T-helper 2 cell treated with Interferon-gamma antibody and Interleukin-4, amounts not matched to agents 5 μg/mL and 100 μg/mL, for 36 hours (primary cell): ENCODE data around the gene UPB1.
"Not testable (repeated sequence)": the region's sequence is repeated elsewhere in the genome, so short reads cannot be mapped to it uniquely, and the experiment has no call there.

Experiments
- DNase-seq: peaks from one replicate; pipeline ENCODE4 v3.0.0; 2021; ENCODE audit warnings: low spot score
- H3K27ac Mint-ChIP-seq: one replicate; pipeline ENCODE4 v1.8.0; 2021; ENCODE audit warnings: mild to moderate bottlenecking, mixed read lengths
- H3K27me3 Mint-ChIP-seq: one replicate; pipeline ENCODE4 v1.8.0; 2021; ENCODE audit warnings: low read depth, mixed read lengths
- H3K36me3 Mint-ChIP-seq: one replicate; pipeline ENCODE4 v1.8.0; 2021; ENCODE audit warnings: low read depth, mixed read lengths
- H3K4me1 Mint-ChIP-seq: one replicate; pipeline ENCODE4 v1.8.0; 2021; ENCODE audit warnings: low read depth, mixed read lengths
- H3K4me3 Mint-ChIP-seq: one replicate; pipeline ENCODE4 v1.8.0; 2022; ENCODE audit warnings: mild to moderate bottlenecking, moderate library complexity, mixed read lengths
- H3K9me3 Mint-ChIP-seq: one replicate; pipeline ENCODE4 v1.8.0; 2021; ENCODE audit warnings: mixed read lengths

Gene UPB1

DNA sequence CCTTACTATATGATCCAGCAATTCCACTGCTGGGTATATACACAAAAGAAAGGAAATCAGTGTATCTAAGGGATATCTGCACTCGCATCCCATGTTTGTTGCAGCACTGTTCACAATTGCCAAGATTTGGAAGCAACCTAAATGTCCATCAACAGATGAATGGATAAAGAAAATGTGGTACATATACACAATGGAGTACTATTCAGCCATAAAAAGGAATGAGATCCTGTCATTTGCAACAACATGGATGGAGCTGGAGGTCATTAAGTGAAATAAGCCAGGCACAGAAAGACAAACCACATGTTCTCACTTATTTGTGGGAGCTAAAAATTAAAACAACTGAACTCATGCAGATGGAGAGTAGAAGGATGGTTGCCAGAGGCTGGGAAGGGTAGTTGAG, 5.7 kb upstream of the UPB1 start:
- DNase-seq, H3K9me3 Mint-ChIP-seq, H3K4me3 Mint-ChIP-seq, H3K36me3 Mint-ChIP-seq, H3K27ac Mint-ChIP-seq: not testable (repeated sequence)
- H3K27me3 Mint-ChIP-seq, result peaks cover 47% of the 10 kb centered on the region
- H3K4me1 Mint-ChIP-seq, result peaks cover 15% of the 10 kb centered on the region

DNA sequence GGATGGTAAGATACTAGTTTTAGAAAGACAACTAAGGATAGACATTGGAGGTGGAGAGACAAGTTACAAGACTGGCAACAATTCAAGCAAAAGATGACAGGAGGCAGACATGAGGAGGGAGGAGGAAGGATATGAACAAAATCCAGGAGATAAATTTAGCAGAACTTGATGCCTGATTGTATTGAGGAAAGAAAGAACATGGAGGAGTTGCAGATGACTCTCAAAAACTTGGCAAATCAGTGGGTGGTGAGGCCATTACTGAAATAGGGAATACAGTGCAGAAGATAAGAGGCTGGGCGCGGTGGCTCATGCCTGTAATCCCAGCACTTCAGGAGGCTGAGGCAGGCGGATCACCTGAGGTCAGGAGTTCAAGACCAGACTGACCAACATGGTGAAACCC, 2.7 kb upstream of the UPB1 start:
- H3K9me3 Mint-ChIP-seq, result no peaks in the 10 kb centered on the region
- DNase-seq, result no peak
- H3K27me3 Mint-ChIP-seq, result peaks cover 65% of the 10 kb centered on the region
- H3K36me3 Mint-ChIP-seq, result no peaks in the 10 kb centered on the region
- H3K27ac Mint-ChIP-seq, result no peak overlapping the region
- peaks cover 2% of the 10 kb centered on the region for H3K4me1 Mint-ChIP-seq
- no peak overlapping the region for H3K4me3 Mint-ChIP-seq

DNA sequence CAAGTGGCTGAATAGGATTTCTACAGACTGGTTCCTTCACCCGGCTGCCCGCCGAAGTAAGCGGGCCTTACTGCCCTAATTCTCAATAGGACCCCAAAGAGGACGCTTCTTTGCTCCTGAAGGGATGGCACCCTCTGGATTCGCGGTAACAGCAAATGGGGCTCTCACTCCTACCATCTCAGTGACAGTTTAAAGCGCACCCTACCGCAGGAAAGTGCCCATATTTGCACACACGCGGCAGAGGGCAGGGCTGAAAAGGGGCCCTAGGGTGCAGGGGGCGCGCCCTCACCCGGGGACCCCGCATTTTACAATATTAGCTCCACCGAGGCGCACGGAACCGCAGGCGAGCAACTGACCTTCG, 985 bp upstream of the UPB1 start:
- no peak overlapping the region for H3K27ac Mint-ChIP-seq
- H3K4me3 Mint-ChIP-seq, result no peak overlapping the region
- no peaks in the 10 kb centered on the region for H3K9me3 Mint-ChIP-seq
- no peaks in the 10 kb centered on the region for H3K36me3 Mint-ChIP-seq
- H3K4me1 Mint-ChIP-seq, result peaks cover 13% of the 10 kb centered on the region
- no peak for DNase-seq
- H3K27me3 Mint-ChIP-seq, result peaks cover 68% of the 10 kb centered on the region

DNA sequence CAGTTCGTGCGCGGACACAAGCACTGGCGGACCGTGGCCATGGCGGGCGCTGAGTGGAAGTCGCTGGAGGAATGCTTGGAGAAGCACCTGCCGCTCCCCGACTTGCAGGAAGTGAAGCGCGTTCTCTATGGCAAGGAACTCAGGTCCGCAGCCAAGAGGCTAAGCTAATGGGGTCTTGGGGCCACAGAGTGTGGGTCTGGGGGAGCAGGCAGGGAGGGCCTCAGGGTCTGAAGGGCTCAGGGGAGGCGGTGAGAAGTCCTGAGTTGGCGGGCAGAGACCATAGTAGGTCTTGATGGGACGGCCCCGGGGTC, 188 bp downstream of the UPB1 start:
- no peak overlapping the region for H3K4me3 Mint-ChIP-seq
- no peaks in the 10 kb centered on the region for H3K36me3 Mint-ChIP-seq
- H3K27ac Mint-ChIP-seq, result no peak overlapping the region
- H3K27me3 Mint-ChIP-seq, result peaks cover 61% of the 10 kb centered on the region
- no peaks in the 10 kb centered on the region for H3K9me3 Mint-ChIP-seq
- DNase-seq, result no peak
- H3K4me1 Mint-ChIP-seq, result peaks cover 13% of the 10 kb centered on the region

DNA sequence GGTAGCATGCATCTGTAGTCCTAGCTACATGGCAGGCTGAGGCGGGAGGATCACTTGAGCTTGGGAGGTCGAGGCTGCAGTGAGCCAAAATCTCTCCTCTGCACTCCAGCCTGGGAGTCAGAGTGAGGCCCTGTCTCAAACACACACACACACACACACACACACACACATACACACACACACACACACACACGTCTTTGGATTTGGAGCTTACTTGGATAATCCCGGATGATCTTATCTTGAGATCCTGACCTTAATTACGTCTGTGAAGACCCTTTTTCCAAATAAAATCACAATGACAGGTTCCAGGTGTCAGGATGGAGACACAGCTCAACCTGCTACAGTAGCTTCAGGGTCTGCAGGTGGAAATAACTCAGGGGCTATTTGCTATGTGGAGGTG, 1.1 kb downstream of the UPB1 start:
- Mint-ChIP-seq H3K4me3 (no peak overlapping the region), H3K27me3 (peaks cover 57% of the 10 kb centered on the region), H3K36me3 (no peaks in the 10 kb centered on the region), H3K4me1 (peaks cover 13% of the 10 kb centered on the region), H3K9me3 (no peaks in the 10 kb centered on the region), H3K27ac (no peak overlapping the region)
- no peak for DNase-seq

DNA sequence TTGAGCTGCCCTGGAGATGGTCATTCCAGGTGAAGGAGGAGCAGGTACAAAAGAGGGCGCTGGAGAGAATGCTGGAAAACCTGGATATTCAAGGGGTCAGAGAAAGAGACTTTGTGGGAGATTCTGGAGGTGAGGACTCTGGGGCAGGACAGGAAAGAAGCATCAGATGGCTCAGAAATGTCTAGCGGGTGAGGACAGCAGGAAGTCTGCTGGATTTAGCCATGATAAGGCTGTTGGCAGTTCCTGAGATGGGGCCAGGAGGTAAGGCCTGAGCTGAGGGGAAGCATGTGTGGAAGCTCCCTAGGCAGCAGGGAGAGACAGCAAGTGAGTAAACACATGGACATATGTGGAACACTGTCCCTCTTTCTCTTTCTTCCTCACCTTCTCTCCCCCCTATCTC, 1.5 kb downstream of the UPB1 start:
- Mint-ChIP-seq H3K27ac (no peak overlapping the region), H3K36me3 (no peaks in the 10 kb centered on the region), H3K27me3 (peaks cover 53% of the 10 kb centered on the region), H3K4me1 (peaks cover 13% of the 10 kb centered on the region), H3K4me3 (no peak overlapping the region), H3K9me3 (no peaks in the 10 kb centered on the region)
- DNase-seq, result no peak

DNA sequence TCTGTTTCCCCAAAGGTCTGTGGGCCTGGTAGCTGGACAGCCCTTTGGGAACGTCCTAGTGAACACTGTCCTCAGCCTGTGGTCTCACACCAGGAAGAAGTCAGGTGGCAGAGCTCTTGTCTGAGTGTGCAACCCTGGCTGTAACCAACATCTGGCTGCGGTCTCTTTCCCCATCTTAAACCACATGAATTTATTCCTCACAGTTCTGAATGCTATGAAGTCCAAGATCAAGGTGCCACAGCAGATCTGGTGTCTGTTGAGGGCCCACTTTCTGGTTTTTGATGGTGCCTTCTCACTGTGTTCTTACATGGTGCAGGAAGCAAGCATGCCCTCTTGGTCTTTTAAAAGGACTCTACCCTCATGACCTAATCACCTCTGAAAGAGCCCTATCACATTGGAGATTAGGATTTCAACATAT, 2.7 kb downstream of the UPB1 start:
- Mint-ChIP-seq H3K27ac (no peak overlapping the region), H3K9me3 (no peaks in the 10 kb centered on the region)

DNA sequence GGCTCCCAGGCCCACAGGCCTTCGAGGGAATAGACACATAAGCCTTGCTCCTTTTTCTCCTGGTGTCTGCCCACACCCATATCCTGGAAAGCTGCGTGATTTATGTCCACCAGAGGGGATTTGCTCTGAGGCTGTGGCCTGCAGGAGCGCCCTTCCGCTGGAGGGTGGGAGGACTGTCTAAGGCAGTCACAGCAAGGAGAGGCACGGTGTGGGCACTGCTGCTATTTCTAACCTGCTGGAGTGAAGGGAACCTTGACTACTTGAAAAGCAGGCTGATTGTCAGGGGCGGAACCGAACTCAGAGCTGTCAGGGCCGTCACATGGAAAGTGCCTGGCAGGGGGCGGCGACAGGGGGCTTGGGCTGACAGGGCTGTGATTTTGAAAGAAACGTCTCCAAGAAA, 3.7 kb downstream of the UPB1 start:
- Mint-ChIP-seq H3K27ac (no peak overlapping the region), H3K36me3 (no peaks in the 10 kb centered on the region), H3K9me3 (no peaks in the 10 kb centered on the region), H3K4me3 (no peak overlapping the region), H3K27me3 (peaks cover 40% of the 10 kb centered on the region), H3K4me1 (peaks cover 19% of the 10 kb centered on the region)
- no peak for DNase-seq

More for the DNA sequence above, 2.7 kb downstream of the UPB1 start:
- Mint-ChIP-seq H3K4me1 (peaks cover 13% of the 10 kb centered on the region), H3K36me3 (no peaks in the 10 kb centered on the region), H3K27me3 (peaks cover 48% of the 10 kb centered on the region), H3K4me3 (no peak overlapping the region)
- DNase-seq, result no peak

DNA sequence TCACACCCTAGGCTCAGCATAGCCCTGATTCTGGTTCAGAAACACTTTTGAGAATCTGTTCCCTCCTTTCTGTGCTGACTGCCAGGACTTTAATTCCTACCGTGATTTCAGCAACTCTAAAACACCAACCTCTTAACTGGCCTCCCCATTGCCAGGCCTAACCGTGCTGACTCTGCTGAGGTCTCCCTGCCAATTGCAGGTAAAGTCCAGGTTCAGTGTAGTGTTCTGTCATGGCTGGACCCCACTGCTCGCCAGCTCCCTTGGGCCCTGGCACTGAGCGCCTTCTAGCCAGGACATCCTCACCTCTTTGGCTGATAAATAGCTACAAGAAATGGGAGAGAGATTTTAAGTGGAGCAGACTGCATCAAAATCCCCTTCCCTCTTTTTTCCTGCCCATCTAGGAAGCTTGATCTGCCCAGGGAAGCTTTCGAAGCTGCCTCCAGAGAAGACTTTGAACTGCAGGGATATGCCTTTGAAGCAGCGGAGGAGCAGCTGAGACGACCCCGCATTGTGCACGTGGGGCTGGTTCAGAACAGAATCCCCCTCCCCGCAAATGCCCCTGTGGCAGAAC, 4.7 kb downstream of the UPB1 start:
- H3K4me1 Mint-ChIP-seq, result peaks cover 19% of the 10 kb centered on the region
- no peaks in the 10 kb centered on the region for H3K9me3 Mint-ChIP-seq
- H3K4me3 Mint-ChIP-seq, result no peak overlapping the region
- no peak for DNase-seq
- H3K27ac Mint-ChIP-seq, result no peak overlapping the region
- peaks cover 37% of the 10 kb centered on the region for H3K27me3 Mint-ChIP-seq
- no peaks in the 10 kb centered on the region for H3K36me3 Mint-ChIP-seq

DNA sequence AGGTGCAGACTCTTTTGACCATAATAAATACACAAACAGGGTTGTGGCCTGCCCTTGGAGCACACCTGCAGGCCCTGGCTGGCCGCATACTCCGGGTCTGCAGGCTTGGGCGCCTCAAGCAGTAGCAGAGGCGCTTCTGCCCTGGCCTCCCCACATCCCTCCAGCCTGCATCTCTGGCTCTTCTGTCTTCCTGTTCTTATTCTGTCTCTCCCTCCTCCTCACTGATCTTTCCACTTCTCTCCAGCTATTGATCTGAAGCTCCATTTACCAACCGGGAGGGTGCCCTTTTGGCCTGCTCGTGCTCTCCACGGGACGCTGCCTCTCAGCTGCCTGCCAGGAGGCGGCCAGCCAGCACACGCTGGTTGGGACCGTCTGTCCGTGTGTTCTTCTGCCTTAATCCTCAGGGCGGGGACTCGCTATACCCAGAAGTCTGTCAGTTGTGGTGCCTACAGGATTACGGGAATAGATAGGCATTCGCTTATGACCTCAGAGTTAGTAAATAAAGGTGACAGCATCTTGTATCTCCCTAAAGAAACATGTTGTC, 5.2 kb downstream of the UPB1 start:
- no peaks in the 10 kb centered on the region for H3K9me3 Mint-ChIP-seq
- DNase-seq, result no peak
- no peak overlapping the region for H3K27ac Mint-ChIP-seq
- no peaks in the 10 kb centered on the region for H3K36me3 Mint-ChIP-seq
- H3K4me1 Mint-ChIP-seq, result peaks cover 20% of the 10 kb centered on the region
- H3K4me3 Mint-ChIP-seq, result no peak overlapping the region
- peaks cover 31% of the 10 kb centered on the region for H3K27me3 Mint-ChIP-seq

DNA sequence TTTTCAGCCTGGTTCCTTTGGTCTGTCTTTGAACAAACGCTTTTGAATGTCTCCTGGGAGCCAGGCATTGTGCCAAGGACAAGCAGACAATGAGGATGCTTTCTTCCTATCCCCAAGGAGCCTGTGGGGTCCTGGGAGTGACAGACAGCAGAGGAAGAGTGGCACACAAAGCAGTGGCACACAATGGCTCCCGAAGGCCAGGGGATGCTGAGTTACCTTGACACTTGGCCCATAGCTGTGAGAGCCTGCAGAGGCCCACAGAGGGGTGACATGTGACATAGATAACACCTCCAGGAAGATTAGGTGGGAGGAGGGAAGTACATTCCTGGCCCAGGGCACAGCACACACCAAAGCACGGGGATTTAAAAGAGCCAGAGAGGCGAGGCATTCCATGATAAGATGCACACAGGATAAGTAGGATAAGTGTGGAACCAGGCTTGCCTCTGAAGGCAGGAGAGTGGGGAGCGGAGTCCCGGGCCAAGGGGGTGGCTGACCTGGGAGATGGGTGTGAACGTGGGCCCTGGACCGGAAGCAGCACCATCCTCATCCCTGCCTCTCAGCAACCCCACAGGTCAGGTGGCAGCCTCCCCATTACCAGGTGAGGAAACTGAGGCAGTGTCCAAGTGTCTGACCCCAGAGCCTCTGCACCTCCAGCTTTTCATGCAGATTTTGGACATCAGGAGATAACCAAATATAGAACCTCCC, 6.3 kb downstream of the UPB1 start:
- H3K27me3 Mint-ChIP-seq, result peaks cover 24% of the 10 kb centered on the region
- no peak overlapping the region for H3K27ac Mint-ChIP-seq
- no peak for DNase-seq
- H3K4me1 Mint-ChIP-seq, result peaks cover 20% of the 10 kb centered on the region
- H3K9me3 Mint-ChIP-seq, result no peaks in the 10 kb centered on the region
- no peaks in the 10 kb centered on the region for H3K36me3 Mint-ChIP-seq
- H3K4me3 Mint-ChIP-seq, result no peak overlapping the region

DNA sequence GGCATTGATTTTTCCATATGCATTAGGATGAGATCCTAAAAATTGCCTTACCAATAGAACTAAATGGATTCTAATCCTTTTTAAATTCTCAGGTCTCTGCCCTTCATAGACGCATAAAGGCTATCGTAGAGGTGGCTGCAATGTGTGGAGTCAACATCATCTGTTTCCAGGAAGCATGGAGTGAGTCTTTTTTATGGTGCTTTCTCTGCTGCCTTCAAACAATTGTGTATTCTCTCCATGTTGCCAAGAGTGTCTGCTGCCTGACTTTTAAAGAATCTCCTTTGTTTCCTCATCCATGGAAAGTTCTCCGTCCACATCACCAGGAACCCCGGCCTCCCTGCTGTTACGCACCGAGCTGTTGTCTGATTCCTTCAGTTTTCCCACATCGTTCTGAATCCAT, 6.9 kb downstream of the UPB1 start:
- Mint-ChIP-seq H3K4me3 (no peak overlapping the region), H3K27ac (no peak overlapping the region), H3K9me3 (no peaks in the 10 kb centered on the region), H3K36me3 (no peaks in the 10 kb centered on the region), H3K27me3 (peaks cover 18% of the 10 kb centered on the region), H3K4me1 (peaks cover 23% of the 10 kb centered on the region)
- DNase-seq, result no peak

DNA sequence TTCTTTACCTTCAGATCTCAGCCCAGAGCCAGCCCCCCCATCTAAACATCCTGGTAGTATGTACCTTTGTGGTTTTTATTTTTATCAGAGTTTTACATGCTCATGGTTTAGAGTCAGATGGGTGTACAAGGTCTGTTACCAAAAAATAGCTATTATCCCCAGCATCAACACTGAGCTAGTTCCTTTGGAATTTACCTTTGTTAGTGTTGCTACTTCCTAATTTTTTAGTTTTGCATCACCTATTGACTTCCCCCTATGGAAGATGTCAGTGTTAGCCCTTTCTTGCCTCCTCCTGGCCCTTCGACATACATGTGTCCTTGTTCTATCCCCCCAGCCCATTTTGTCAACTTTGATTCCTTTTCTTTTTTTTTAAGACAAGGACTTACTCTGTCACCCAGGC, 7.4 kb downstream of the UPB1 start:
- Mint-ChIP-seq H3K27ac (no peak overlapping the region), H3K4me1 (peaks cover 19% of the 10 kb centered on the region), H3K9me3 (no peaks in the 10 kb centered on the region), H3K27me3 (peaks cover 15% of the 10 kb centered on the region), H3K36me3 (no peaks in the 10 kb centered on the region), H3K4me3 (no peak overlapping the region)
- no peak for DNase-seq

DNA sequence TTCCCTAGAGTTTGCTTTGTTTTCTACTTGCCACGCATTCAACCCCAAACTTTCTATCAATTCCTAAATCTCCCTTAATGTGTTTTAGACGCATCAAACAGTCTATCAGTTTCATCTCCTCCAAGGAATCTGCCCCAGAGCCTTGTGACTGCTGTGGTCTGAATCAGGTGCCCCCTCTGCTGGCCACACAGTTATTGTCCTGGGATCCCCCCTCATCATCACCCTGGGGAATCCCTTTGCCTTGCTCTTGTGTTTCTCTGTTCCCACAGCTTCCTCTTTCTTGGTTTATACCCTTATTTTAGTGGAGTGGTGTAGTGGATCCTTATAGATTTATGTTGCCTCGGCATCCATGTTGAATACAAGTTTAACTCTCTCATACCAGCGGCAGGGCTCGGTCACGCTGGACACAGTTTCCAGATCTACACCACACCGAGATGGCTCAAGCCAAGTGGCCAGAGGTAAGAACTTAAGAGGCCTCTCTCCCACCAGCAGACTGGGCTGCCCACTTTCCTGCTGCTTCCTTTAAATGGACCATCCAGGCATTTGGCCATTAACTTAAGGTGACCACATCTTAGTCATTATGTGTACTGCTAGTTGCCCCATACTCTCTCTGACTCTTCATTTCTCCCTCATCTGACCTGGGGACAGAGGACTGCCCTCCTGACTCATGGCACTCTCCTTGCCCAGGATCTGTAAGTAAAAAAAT, 8.2 kb downstream of the UPB1 start:
- H3K27me3 Mint-ChIP-seq, result peaks cover 10% of the 10 kb centered on the region
- peaks cover 12% of the 10 kb centered on the region for H3K4me1 Mint-ChIP-seq
- H3K36me3 Mint-ChIP-seq, result no peaks in the 10 kb centered on the region
- no peak overlapping the region for H3K27ac Mint-ChIP-seq
- H3K9me3 Mint-ChIP-seq, result no peaks in the 10 kb centered on the region
- no peak overlapping the region for H3K4me3 Mint-ChIP-seq
- peak; percentile 39 for DNase-seq
